H9 (cell line): Measurements from ENCODE around the gene ITK. TPM values are rescaled to one million over a fixed set of nuclear protein-coding genes. Genes with fewer than 3 reads are reported as not detected.

Source experiments
- DNase-seq: peaks from one replicate; pipeline ENCODE4 v3.0.0-alpha.2; 2017
- H2AFZ ChIP-seq: one replicate; pipeline ENCODE4 v1.6.1; 2013; ENCODE audit warnings: mild to moderate bottlenecking, low read length, control low read depth, moderate library complexity
- H2AK5ac ChIP-seq: 2 replicates; pipeline ENCODE4 v1.6.1; 2013; ENCODE audit warnings: low read length, control low read depth, mixed read lengths; ENCODE audit not compliant: insufficient read length
- H2BK120ac ChIP-seq: one replicate; pipeline ENCODE4 v1.6.1; 2013; ENCODE audit warnings: low read depth, mild to moderate bottlenecking, low read length, control low read depth, inconsistent platforms; ENCODE audit not compliant: poor library complexity, severe bottlenecking
- H2BK12ac ChIP-seq: 2 replicates; pipeline ENCODE4 v1.6.1; 2013; ENCODE audit warnings: low read length, control low read depth, mixed read lengths, low read depth; ENCODE audit not compliant: insufficient read length
- H2BK15ac ChIP-seq: 2 replicates; pipeline ENCODE4 v1.6.1; 2013; ENCODE audit warnings: low read depth, low read length, control low read depth
- H2BK20ac ChIP-seq: one replicate; pipeline ENCODE4 v1.6.1; 2013; ENCODE audit warnings: low read depth, mild to moderate bottlenecking, low read length, control low read depth, inconsistent platforms; ENCODE audit not compliant: poor library complexity, severe bottlenecking
- H2BK5ac ChIP-seq: 2 replicates; pipeline ENCODE4 v1.6.1; 2013; ENCODE audit warnings: low read length, control low read depth, mixed read lengths; ENCODE audit not compliant: insufficient read length
- H3K14ac ChIP-seq: 2 replicates; pipeline ENCODE4 v1.6.1; 2013; ENCODE audit warnings: low read length, control low read depth; ENCODE audit not compliant: insufficient read depth
- H3K18ac ChIP-seq: 2 replicates; pipeline ENCODE4 v1.6.1; 2013; ENCODE audit warnings: low read depth, mild to moderate bottlenecking, mixed read lengths, low read length, control low read depth; ENCODE audit not compliant: insufficient read length
- H3K23ac ChIP-seq: 2 replicates; pipeline ENCODE4 v1.6.1; 2013; ENCODE audit warnings: low read length, control low read depth, mixed read lengths, low read depth; ENCODE audit not compliant: insufficient read length
- H3K23me2 ChIP-seq: 2 replicates; pipeline ENCODE4 v1.6.1; 2013; ENCODE audit warnings: low read depth, mild to moderate bottlenecking, mixed read lengths, low read length, control low read depth; ENCODE audit not compliant: insufficient read length, poor library complexity, severe bottlenecking
- H3K27ac ChIP-seq: 2 replicates; pipeline ENCODE4 v1.5.1; 2013; ENCODE audit warnings: low read length, control low read depth, mixed read lengths, low read depth; ENCODE audit not compliant: insufficient read length
- H3K27me3 ChIP-seq: 2 replicates; pipeline ENCODE4 v1.6.1; 2013; ENCODE audit warnings: low read length, control low read depth, inconsistent platforms; ENCODE audit not compliant: insufficient read depth
- H3K4ac ChIP-seq: 2 replicates; pipeline ENCODE4 v1.6.1; 2013; ENCODE audit warnings: low read depth, mild to moderate bottlenecking, control low read depth, inconsistent platforms, low read length, moderate library complexity
- H3K4me1 ChIP-seq: 2 replicates; pipeline ENCODE4 v1.6.1; 2013; ENCODE audit warnings: low read length, control low read depth, inconsistent platforms; ENCODE audit not compliant: insufficient read depth
- H3K4me2 ChIP-seq: 2 replicates; pipeline ENCODE4 v1.6.1; 2013; ENCODE audit warnings: low read length, control low read depth, mixed read lengths; ENCODE audit not compliant: insufficient read length, insufficient read depth
- H3K56ac ChIP-seq: 2 replicates; pipeline ENCODE4 v1.6.1; 2013; ENCODE audit warnings: low read depth, mild to moderate bottlenecking, mixed read lengths, low read length, control low read depth; ENCODE audit not compliant: insufficient read length
- H3K79me1 ChIP-seq: 2 replicates; pipeline ENCODE4 v1.6.1; 2013; ENCODE audit warnings: low read depth, mild to moderate bottlenecking, moderate library complexity, low read length, control low read depth, inconsistent platforms; ENCODE audit not compliant: insufficient read depth, poor library complexity, severe bottlenecking
- H3K79me2 ChIP-seq: 2 replicates; pipeline ENCODE4 v1.6.1; 2013; ENCODE audit warnings: low read length, control low read depth, inconsistent platforms; ENCODE audit not compliant: insufficient read depth
- H3K9ac ChIP-seq: 2 replicates; pipeline ENCODE4 v1.6.1; 2013; ENCODE audit warnings: low read length, control low read depth, mixed read lengths; ENCODE audit not compliant: insufficient read length; ENCODE audit errors: extremely low read depth
- H3K9me3 ChIP-seq: one replicate; pipeline ENCODE4 v1.6.1; 2013; ENCODE audit warnings: low read depth, low read length, inconsistent platforms; ENCODE audit not compliant: control insufficient read depth
- H3T11ph ChIP-seq: one replicate; pipeline ENCODE4 v1.6.1; 2013; ENCODE audit warnings: mild to moderate bottlenecking, low read length, control low read depth, inconsistent platforms
- H4K20me1 ChIP-seq: one replicate; pipeline ENCODE4 v1.6.1; 2013; ENCODE audit not compliant: control insufficient read depth, insufficient read length, insufficient read depth
- H4K5ac ChIP-seq: 2 replicates; pipeline ENCODE4 v1.6.1; 2013; ENCODE audit warnings: low read depth, mild to moderate bottlenecking, mixed read lengths, low read length, control low read depth; ENCODE audit not compliant: insufficient read length
- H4K8ac ChIP-seq: replicated peaks from 2 replicates; pipeline ENCODE4 v1.6.1; 2013; ENCODE audit warnings: low read length, control low read depth, mixed read lengths, low read depth; ENCODE audit not compliant: insufficient read length
- H4K91ac ChIP-seq: 2 replicates; pipeline ENCODE4 v1.6.1; 2013; ENCODE audit warnings: low read depth, mild to moderate bottlenecking, moderate library complexity, mixed read lengths, low read length, control low read depth; ENCODE audit not compliant: insufficient read length
- H3K27ac Mint-ChIP-seq, 3 experiments: 2 replicates in 2 of 3; 3 replicates in 1 of 3; pipeline ENCODE4 v1.8.0; 2020 to 2021; ENCODE audit warnings: mixed read lengths in 3 of 3, mild to moderate bottlenecking in 1 of 3, moderate library complexity in 1 of 3
- H3K27me3 Mint-ChIP-seq: 2 replicates; pipeline ENCODE4 v1.8.0; 2021; ENCODE audit warnings: low read depth, mild to moderate bottlenecking, moderate library complexity, mixed read lengths
- H3K36me3 Mint-ChIP-seq, 3 experiments: 2 replicates in 2 of 3; 3 replicates in 1 of 3; pipeline ENCODE4 v1.8.0; 2020 to 2021; ENCODE audit warnings: low read depth in 3 of 3, mixed read lengths in 3 of 3; ENCODE audit not compliant: insufficient read depth in 1 of 3
- H3K4me1 Mint-ChIP-seq, 2 experiments: 2 replicates each; pipeline ENCODE4 v1.8.0; 2020; ENCODE audit warnings: mixed read lengths in 2 of 2
- H3K4me3 Mint-ChIP-seq, 2 experiments: 2 replicates in 1 of 2; 3 replicates in 1 of 2; pipeline ENCODE4 v1.8.0; 2020 to 2021; ENCODE audit warnings: mild to moderate bottlenecking in 2 of 2, mixed read lengths in 2 of 2, moderate library complexity in 1 of 2
- H3K9me3 Mint-ChIP-seq, 2 experiments: 2 replicates in 1 of 2; 3 replicates in 1 of 2; pipeline ENCODE4 v1.8.0; 2020; ENCODE audit warnings: mild to moderate bottlenecking in 2 of 2, mixed read lengths in 2 of 2, moderate library complexity in 1 of 2
- CTCF ChIP-seq: fragments of 200-600 bp; sonication (generic); conservative IDR thresholded peaks from 3 replicates; pipeline ENCODE4 v1.8.0; 2021; ENCODE audit warnings: antibody characterized with exemption, mild to moderate bottlenecking
- WGBS: extraction: QIAGEN DNeasy Blood & Tissue Kit; methylation state at CpG from one replicate; pipeline ENCODE4 v1.1.7; 2013; ENCODE audit warnings: missing lambda C conversion rate, low lambda C conversion rate, mixed read lengths; ENCODE audit not compliant: insufficient read length; ENCODE audit errors: extremely low coverage; 5-methylcytosine and 5-hydroxymethylcytosine counted together
- total RNA-seq: library from RNA; stranded (reverse); gene quantifications from 2 replicates; pipeline ENCODE4 v1.2.1, GENCODE V29; 2021

The ITK gene
- total RNA-seq, 1 experiment from 2014 or later: 0.22 TPM

GRCh38 chr5:157132281-157132612 lies 48.4 kb upstream of the ITK start:
- WGBS: no CpG with 5 or more reads among the region's 1 CpG
- Histone ChIP-seq H3K23ac (no peak overlapping the region), H3K9me3 (no peaks in the 10 kb centered on the region)

More at GRCh38 chr5:157132281-157132612, 48.4 kb upstream of the ITK start:
- Histone ChIP-seq H3K14ac (no peak overlapping the region), H2BK15ac (no peak overlapping the region), H4K20me1 (no peaks in the 10 kb centered on the region), H3K79me1 (peaks cover under 1% of the 10 kb centered on the region), H3K9ac (no peak overlapping the region), H4K91ac (no peak overlapping the region), H3K4me1 (no peaks in the 10 kb centered on the region), H2BK120ac (no peak overlapping the region), H3K4me2 (no peak overlapping the region), H3K56ac (no peak overlapping the region), H2AK5ac (no peak overlapping the region), H4K5ac (no peak overlapping the region), H4K8ac (no peak overlapping the region), H3K23me2 (no peaks in the 10 kb centered on the region), H2BK20ac (no peak overlapping the region), H2BK5ac (no peak overlapping the region), H3K18ac (no peak overlapping the region), H2BK12ac (no peak overlapping the region), H3K27me3 (no peaks in the 10 kb centered on the region), H3K79me2 (no peaks in the 10 kb centered on the region), H3T11ph (no peak overlapping the region), H3K27ac (no peak overlapping the region), H2AFZ (no peak overlapping the region), H3K4ac (no peak overlapping the region)
- no peaks in the 10 kb centered on the region for H3K27me3 Mint-ChIP-seq
- TF ChIP-seq CTCF: no peak
- peaks cover 3 to 5% of the 10 kb centered on the region in 2 experiments for H3K4me1 Mint-ChIP-seq
- H3K9me3 Mint-ChIP-seq: no peaks in the 10 kb centered on the region
- DNase-seq: no peak
- H3K36me3 Mint-ChIP-seq: peaks cover under 1 to 4% (median 3%) of the 10 kb centered on the region in 3 experiments; a peak in 5 of 7 replicates
- H3K27ac Mint-ChIP-seq: no peak overlapping the region
- H3K4me3 Mint-ChIP-seq: no peak overlapping the region
